ENCODE data around the gene SCNN1G. TPM values are rescaled to one million over a fixed set of nuclear protein-coding genes. Genes with fewer than 3 reads are reported as not detected.

SCNN1G gene
- total RNA-seq, 1 donor from 2014 or later, result not detected

DNA sequence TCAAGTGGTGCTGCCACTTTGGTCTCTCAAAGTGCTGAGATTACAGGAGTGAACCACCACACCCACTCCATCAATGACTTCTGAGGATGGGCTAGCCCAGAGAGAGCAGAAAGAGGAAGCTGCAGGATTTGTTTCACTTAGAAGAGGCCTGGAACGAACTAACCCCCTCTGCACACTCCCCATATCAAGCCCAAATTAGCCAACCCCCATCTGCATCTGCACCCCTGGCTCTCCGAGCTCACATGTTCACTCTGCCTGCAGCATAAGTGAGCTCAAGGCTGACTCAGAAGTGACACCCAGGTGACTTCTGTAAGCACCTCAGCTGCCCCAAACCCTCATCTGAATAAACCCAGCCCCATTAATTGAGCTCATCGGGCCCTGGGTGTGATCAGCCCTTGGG, 4.8 kb downstream of the SCNN1G start:
- intact Hi-C loops (cut with DNase I), result loop anchor here (10.0 kb wide), 1 partner anchor 217 kb away; no protein-coding TSS in a partner anchor
- DNase-seq (ENCODE audit: low spot score), result no peak

DNA sequence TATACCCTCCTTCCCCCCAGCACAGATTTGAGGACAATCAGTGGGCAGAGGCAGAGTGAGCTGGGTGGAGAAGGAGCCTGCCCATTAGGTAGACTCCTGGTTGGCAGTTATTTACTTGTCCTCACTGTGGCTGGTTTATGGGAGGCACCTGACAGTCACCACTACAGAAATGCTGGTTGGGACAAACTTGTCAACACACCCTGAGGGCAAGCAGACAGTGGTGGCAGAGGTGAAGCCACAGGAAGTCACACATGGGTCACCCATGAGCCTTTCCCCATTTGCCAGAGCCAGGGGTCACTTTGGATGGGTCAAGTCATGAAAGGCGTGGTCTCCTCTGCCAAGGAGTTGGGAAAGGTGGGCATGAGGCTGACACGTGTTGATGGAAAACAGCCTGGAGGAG, 6.4 kb downstream of the SCNN1G start:
- intact Hi-C loops (cut with DNase I), result loop anchor here (10.0 kb wide), 1 partner anchor 216 kb away; no protein-coding TSS in a partner anchor
- DNase-seq (ENCODE audit: low spot score), result no peak

DNA sequence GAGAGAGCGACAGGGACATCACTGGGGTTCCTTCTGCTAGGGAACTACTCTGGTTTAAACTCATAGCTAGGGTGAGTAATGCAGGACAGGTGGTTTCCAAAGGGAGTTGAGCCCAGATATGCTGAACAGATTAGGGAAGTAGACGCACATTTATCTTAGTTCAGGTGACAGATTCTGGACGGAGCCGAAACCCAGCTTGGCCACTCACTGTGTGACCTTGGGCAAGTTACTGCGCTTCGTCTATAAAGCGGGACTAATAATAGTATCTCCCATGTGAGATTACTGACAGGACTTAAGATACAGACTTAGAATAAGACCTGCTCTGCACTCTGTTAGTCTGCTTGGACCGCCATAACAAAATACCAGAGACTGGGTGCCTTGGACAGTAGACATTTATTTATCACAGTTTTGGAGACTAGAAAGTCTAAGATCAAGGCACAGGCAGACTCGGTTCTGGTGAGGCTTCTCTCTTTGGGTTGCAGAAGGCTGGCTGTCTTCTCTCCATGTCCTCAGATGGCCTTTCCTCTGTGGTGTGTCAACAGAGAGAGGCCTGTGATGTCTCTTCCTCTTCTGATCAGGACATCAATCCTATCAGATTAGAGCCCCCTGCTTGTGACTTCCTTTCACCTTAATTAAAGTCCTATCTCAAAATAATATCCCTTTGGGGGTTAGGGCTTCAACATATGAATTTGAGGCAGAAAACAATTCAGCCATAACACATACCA, 12.1 kb downstream of the SCNN1G start:
- no peak for DNase-seq (ENCODE audit: low spot score)
- intact Hi-C loops (cut with DNase I), result no loop called here

DNA sequence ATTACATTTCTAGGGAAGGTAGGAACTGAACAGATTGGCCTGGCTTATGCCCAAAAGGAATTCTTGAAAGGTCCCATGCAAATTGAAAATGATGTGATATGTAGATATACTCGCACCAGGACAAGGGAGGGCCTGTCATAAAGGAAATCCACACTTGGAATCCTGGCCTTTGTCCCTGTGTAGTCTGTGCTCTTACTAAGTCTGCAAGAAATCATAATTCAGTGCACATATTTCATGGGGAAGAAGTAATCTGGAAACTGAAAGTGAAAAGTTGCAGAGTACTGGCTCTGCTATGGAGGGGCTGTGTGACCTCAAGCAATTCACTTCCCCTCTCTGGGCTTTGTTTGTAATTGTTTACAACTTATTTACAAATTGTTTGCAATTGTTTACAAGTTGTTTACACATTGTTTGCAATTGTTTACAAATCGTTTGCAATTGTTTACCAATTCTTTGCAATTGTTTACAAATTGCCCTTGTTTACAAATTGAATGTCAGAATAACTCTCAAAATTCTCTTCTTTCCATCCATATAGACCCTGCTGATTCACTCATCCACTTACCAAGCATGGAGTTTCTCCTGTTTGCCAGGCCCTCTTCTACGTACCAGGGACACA, 12.9 kb downstream of the SCNN1G start:
- no peak for DNase-seq (ENCODE audit: low spot score)
- intact Hi-C loops (cut with DNase I), result no loop called here

DNA sequence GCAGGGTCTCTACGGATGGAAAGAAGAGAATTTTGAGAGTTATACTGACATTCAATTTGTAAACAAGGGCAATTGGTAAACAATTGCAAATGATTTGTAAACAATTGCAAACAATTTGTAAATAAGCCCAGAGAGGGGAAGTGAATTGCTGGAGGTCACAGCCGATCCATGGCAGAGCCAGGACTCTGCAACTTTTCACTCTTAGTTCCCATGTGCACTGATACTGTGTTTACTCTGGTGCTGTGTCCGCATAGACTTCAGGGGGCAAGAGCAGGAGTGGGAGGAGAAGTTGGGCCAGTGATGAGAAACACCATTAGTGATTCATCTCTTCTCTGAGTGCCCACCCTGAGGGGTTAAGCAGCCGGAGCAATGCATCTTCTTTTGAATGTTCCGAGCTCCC, 14.0 kb downstream of the SCNN1G start:
- intact Hi-C loops (cut with DNase I), result no loop called here
- no peak for DNase-seq (ENCODE audit: low spot score)

DNA sequence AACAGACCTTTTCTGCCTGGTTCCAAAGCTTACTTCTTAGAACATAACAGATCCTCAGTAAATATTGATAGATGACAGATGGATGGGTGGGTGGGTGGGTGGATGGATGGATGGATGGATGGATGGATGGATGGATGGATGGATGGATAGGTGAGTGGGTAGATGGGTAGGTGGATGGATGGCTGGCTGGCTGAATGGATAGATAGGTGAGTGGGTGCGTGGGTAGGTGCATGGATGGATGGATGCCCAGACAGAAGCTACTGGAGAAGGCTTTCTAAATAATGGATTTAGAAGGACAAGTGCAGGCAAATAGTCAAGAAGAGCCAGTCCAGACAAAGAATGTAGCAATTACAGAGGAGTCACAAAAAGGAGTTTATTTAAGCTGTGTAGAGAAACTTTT, 19.6 kb downstream of the SCNN1G start:
- no peak for DNase-seq (ENCODE audit: low spot score)
- intact Hi-C loops (cut with DNase I), result no loop called here

DNA sequence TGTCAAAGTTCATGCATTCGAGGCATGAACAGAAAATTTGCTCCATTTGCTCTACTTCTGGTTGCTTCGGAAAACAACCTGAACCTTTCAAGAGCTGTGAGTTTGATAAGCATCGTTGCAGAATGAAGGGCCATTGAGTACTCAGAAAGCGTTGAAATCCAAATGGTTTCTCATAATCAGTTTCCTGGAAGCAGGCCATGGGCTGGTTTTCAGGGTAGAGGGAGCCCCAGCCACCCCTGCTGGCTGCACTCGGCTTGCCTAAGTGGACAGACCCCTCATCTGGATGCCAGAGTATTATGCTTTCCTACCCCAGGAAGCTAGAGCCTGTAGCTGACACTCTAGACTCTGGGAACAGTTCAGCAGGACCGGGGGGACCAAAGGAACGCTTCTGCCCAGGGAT, 24.4 kb downstream of the SCNN1G start:
- intact Hi-C loops (cut with DNase I), result no loop called here
- no peak for DNase-seq (ENCODE audit: low spot score)

DNA sequence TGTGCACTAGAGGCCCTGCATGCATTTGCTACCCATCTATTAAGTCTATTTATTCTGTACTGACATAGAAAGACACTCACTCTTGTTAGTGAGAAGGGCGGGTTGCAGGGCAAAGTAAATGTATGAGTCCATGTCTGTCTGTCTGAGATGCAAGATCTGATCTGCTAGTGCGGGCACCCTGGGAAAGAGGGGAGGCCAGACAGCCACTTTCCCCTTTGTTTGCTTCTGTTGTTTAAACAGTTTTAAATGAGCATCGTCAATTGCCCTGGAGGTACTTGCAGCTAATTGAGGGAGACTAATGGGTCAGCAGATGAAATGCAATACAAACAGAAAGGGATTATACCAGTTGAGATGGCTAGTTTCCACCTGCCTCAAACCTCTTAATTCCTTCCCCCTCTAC, 24.9 kb downstream of the SCNN1G start:
- no peak for DNase-seq (ENCODE audit: low spot score)
- intact Hi-C loops (cut with DNase I), result no loop called here

DNA sequence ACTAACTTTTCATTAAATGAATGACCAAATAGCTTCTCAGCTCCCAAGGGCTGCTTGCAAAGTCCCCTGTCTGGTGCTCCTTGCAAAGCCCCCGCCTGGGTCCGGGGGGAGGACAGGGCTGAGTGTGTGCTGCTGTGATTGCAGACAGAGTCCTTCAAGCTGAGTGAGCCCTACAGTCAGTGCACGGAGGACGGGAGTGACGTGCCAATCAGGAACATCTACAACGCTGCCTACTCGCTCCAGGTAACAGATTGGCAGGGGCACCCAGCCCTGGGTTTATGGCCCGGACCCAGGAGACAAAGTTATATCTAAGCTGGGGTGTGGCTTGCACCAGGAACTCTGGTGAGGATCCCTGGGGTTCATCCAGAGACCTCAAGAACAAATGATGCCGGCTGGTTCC, 27.1 kb downstream of the SCNN1G start:
- DNase-seq (ENCODE audit: low spot score), result no peak
- intact Hi-C loops (cut with DNase I), result no loop called here

DNA sequence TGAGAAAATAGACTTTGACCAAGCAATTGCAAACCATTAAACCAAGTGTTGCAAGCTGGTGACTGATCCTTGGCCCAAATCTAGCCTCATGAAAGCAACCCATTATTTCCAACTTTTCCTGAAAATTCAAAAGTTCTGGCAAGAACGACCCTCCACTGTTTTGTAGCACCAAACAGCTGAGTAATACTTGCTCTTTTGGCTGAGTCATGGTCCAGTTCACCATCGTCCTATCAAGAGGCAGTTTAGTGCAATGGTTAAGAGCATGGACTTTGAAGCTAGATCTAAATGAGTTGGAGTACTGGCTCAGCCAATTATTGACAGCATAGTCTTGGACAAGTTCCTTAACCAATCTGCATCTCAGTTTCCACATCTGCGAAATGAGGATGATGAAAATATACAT, 31.3 kb downstream of the SCNN1G start:
- DNase-seq (ENCODE audit: low spot score), result no peak
- intact Hi-C loops (cut with DNase I), result no loop called here

DNA sequence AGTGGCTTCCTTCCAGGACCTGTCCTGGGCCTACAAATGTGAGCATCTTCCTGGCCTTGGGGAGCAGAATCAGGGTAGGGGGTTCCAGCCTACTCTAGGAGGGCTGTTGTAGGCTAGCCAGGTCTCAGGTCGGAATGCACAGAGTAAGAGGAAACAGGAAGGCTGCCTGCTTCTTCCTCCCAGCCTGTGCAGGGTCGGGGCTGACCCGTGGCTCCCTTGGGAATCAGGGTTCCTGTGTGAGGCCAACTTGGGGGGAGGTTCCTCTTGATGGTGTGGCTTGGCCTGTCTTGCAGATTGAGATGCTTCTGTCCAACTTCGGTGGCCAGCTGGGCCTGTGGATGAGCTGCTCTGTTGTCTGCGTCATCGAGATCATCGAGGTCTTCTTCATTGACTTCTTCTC, 32.3 kb downstream of the SCNN1G start:
- intact Hi-C loops (cut with DNase I), result no loop called here
- DNase-seq (ENCODE audit: low spot score), result no peak

DNA sequence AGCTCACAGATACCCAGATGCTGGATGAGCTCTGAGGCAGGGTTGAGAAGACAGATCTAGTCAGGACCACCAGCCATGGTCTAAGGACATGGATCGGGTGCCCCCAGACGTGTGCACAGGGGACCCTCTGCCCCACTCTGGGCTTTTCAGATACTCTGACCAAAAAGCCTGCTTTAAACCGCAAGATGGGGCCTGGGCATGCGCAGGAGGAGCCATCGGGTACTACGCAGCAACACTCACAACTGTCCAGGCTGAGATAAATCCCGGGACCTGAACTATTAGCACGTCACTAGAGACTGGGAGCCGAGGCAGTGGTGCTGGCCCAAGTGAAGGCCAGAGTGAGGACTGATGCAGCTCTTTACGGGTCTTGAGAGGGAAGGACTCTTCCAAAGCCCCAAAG, 32.9 kb downstream of the SCNN1G start:
- DNase-seq (ENCODE audit: low spot score), result no peak
- intact Hi-C loops (cut with DNase I), result no loop called here

DNA sequence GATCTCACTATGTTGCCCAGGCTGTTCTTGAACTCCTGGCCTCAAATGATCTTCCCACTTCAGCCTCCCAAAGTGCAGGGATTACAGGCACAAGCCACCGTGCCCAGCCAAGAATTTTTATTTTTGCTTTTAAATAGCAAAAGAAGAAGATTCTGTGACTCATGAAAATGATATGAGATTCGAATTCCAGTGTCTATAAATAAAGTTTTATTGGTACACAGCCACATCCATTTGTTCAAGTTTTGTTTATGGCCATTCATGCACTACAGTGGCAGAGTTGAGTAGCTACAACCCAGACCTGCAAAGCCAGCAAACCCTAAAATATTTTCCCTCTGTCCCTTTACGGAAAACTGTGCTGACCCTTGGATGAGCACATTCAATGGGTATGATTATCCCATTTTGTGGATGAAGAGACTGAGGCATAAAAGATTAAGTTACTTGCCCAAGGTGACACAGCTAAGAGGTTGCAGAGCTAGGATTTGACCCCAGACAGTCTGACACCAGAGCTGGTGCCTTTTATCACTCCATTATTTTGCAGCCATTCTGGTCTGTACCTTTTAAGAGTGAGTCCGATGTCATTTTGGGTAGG, 34.2 kb downstream of the SCNN1G start:
- DNase-seq (ENCODE audit: low spot score), result no peak
- intact Hi-C loops (cut with DNase I), result no loop called here

DNA sequence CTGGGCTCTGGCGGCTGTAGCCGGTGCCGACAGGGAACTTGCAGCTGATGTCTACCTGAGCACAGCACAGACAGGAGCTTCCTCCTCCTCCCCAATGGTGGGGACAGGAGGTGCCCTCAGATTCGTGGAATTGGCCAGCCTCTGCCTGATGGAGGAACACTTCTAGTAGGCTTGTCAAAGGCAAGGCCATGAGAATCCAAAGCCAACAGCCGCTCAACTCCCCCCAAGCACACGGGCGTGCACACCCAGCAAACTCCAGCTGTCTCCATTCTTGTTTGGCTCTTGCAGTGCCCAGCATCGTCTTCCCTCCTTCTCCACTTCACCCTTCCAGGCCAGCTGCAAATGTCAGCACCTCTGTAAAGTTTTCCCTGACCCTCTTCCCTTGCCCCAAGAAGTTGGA, 35.1 kb downstream of the SCNN1G start:
- intact Hi-C loops (cut with DNase I), result no loop called here
- DNase-seq (ENCODE audit: low spot score), result no peak

DNA sequence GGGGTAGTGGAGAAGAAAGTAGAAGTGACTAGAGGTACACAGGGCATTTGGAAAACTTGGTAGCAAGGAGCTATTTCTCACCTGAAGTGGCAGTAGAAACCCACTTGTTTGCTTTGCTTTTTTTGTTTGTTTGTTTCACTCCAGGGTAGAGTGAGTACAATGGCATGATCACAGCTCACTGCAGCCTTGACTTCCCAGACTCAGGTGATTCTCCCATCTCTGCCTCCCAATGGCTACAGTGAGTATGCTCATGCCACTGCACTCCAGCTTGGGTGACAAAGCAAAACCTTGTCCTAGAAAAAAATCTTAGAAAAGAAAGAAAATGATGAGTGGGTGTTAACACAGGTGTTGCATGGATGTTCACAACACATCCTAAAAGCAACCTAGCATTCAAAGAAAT, 40.4 kb downstream of the SCNN1G start:
- intact Hi-C loops (cut with DNase I), result no loop called here
- DNase-seq (ENCODE audit: low spot score), result no peak

DNA sequence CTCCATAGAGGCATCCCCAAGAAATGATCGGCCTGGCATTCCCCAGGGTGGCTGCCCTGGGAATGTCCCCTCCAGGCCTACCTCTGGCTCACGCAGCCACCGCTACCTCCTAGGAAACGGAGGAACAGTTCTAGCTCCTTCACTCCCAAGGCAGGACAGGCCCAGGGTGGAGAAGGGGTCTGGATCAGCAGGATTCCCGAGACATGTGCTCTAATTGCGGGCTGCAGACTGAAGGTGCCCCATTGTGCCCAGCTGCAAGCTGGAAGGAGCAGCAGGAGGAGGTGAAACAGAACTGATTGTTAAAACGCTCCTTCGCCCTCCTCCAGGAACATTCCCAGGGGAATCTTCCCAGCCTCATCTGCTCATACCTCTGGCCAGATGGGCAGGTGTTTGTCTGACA, 40.8 kb downstream of the SCNN1G start:
- DNase-seq (ENCODE audit: low spot score), result no peak
- intact Hi-C loops (cut with DNase I), result no loop called here

DNA sequence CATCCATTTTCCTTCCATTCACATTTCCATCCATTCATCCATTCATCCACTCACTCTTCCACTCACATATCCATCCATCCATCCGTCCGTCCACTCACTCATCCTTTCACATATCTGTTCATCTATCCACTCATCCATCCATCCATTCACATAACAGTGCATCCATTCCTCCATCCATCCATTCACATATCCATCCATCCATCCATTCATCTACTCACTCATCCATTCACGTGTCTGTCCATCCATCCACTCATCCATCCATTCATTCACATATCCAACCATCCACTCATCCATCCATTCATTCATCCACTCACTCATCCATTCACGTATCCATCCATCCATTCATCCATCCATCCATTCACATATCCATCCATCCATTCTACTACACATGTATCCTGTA, 42.6 kb downstream of the SCNN1G start:
- DNase-seq (ENCODE audit: low spot score), result no peak
- intact Hi-C loops (cut with DNase I), result no loop called here

DNA sequence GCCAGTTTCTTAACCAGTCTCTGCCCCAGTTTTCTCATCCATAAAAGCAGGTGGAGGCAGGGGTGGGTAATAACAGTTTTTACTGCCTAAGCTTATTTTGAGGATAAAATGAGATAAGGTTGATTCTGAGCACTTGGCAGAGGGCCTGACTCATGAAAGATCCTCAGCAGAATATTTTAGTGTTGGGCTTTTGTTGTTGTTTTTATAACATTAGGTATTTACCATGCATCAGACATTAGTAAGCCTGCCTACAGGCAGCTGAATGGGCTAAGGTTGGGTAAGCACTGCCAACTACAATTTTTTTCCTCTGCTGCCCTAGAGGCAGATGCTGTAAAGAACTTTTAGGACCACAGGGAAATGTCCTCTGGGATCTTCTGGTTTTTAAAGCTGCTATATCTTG, 43.1 kb downstream of the SCNN1G start:
- intact Hi-C loops (cut with DNase I), result no loop called here
- DNase-seq (ENCODE audit: low spot score), result no peak

DNA sequence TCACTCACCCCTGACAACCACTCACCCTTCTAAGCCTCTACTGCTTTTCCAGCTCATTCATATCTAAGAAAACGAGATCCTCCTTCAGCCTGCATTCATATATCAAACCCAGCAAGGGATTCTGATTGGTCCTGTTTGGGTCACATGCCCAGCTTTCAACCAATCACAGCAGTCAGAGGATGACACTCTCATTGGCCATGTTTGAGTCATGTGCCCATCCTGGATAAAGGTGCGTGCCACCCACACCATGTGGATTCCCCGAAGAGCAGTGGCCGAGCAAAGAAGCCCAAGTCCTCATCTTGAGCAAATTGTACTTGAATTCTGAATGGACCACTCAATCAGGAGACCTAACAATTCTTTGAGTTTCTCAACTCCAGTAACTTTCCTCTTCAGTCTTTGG, 45.0 kb downstream of the SCNN1G start:
- no peak for DNase-seq (ENCODE audit: low spot score)
- intact Hi-C loops (cut with DNase I), result no loop called here

DNA sequence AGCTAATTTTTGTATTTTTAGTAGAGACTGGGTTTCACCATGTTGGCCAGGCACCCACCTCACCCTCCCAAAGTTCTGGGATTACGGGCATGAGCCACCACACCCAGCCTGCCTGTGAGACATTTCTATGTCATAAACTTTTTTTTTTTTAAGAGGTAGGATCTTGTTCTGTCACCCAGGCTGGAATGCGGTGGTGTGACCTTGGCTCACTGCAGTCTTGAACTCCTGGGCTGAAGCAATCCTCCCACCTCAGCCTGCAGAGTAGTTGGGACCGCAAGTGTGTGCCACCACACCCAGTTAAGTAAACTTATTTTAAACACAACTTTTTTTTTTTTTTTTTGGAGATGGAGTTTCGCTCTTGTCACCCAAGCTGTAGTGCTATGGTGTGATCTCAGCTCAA, 47.2 kb downstream of the SCNN1G start:
- no peak for DNase-seq (ENCODE audit: low spot score)
- intact Hi-C loops (cut with DNase I), result no loop called here

DNA sequence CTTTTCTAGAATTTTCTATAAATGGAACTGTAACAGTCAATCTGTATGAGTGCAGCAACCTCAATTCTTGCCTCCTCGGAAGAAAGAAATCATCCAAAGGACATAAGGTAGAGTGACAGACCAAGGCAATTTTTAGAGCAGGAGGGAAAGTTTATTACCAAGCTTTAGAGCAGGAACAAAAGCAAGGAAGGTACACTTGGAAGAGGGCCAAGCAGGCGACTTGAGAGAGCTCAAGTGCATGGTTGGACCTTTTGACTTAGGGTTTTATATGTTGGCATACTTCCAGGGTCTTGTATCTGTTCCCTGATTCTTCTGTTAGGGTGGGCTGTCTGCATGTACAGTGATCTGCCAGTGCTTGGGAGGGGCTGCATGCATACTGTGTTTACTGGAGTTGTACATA, 50.3 kb downstream of the SCNN1G start:
- no peak for DNase-seq (ENCODE audit: low spot score)
- intact Hi-C loops (cut with DNase I), result no loop called here

Data from cardiac septum (tissue), 1 donor.